Fibroblast of lung (primary cell): ENCODE measurements around the gene SGTA. TPM values are rescaled to one million over a fixed set of nuclear protein-coding genes. Genes with fewer than 3 reads are reported as not detected.

Source experiments
- DNase-seq, 2 donors: peaks; one replicate each; pipeline versions ENCODE4 v3.0.0 to v3.0.0-alpha.2; 2010; ENCODE audit warnings: low read depth in 2 of 2
- H2AFZ ChIP-seq: 2 replicates; pipeline ENCODE4 v1.5.1; 2012; ENCODE audit warnings: low read length, control low read depth, inconsistent platforms
- H3K27ac ChIP-seq: 2 replicates; pipeline ENCODE4 v1.5.1; 2011; ENCODE audit warnings: low read length, control low read depth; ENCODE audit not compliant: insufficient read depth
- H3K27me3 ChIP-seq: 2 replicates; pipeline ENCODE4 v1.5.1; 2011; ENCODE audit warnings: mild to moderate bottlenecking, low read length; ENCODE audit not compliant: control insufficient read depth, insufficient read depth
- H3K36me3 ChIP-seq: 2 replicates; pipeline ENCODE4 v1.5.1; 2011; ENCODE audit warnings: low read length; ENCODE audit not compliant: control insufficient read depth, insufficient read depth
- H3K4me1 ChIP-seq: 2 replicates; pipeline ENCODE4 v1.5.1; 2011; ENCODE audit warnings: low read length; ENCODE audit not compliant: control insufficient read depth, insufficient read depth; ENCODE audit errors: extremely low read depth
- H3K4me2 ChIP-seq: 2 replicates; pipeline ENCODE4 v1.5.1; 2011; ENCODE audit warnings: low read length, control low read depth; ENCODE audit not compliant: insufficient read depth; ENCODE audit errors: extremely low read depth
- H3K4me3 ChIP-seq, 4 experiments: fragments of 200-600 bp in 1 of 4; sonication (generic) in 1 of 4; replicated peaks in 1 of 4; 2 replicates each; pipeline ENCODE4 v1.5.1; 2011 to 2016; ENCODE audit warnings: low read length in 4 of 4, low read depth in 3 of 4, mild to moderate bottlenecking in 3 of 4, control low read depth in 2 of 4, inconsistent platforms in 1 of 4, mixed read lengths in 1 of 4; ENCODE audit not compliant: insufficient read depth in 1 of 4; ENCODE audit errors: control extremely low read depth in 1 of 4
- H3K79me2 ChIP-seq: 2 replicates; pipeline ENCODE4 v1.5.1; 2012; ENCODE audit warnings: mild to moderate bottlenecking, low read length, inconsistent platforms; ENCODE audit not compliant: control insufficient read depth, insufficient read depth
- H3K9ac ChIP-seq: 2 replicates; pipeline ENCODE4 v1.5.1; 2011; ENCODE audit warnings: mild to moderate bottlenecking, low read length, control low read depth; ENCODE audit not compliant: insufficient read depth
- H3K9me3 ChIP-seq: 2 replicates; pipeline ENCODE4 v1.5.1; 2012; ENCODE audit warnings: low read depth, low read length; ENCODE audit not compliant: control insufficient read depth, insufficient read depth
- H4K20me1 ChIP-seq: 2 replicates; pipeline ENCODE4 v1.5.1; 2011; ENCODE audit warnings: low read length; ENCODE audit not compliant: control insufficient read depth, insufficient read depth; ENCODE audit errors: extremely low read depth
- EZH2 ChIP-seq: IDR thresholded peaks from 2 replicates; pipeline ENCODE4 v1.5.1; 2012; ENCODE audit warnings: low read length, control low read depth, mild to moderate bottlenecking; ENCODE audit errors: missing control alignments
- polyA plus RNA-seq, 2 donors: library from polyadenylated mRNA; depleted of rRNA in 1 of 2; stranded (reverse) in 1 of 2; unstranded in 1 of 2; fragments of >200 nt; gene quantifications; 2 replicates each; pipeline ENCODE4 v1.2.1, GENCODE V29; 2011 to 2012; ENCODE audit warnings: missing spikeins in 1 of 2
- total RNA-seq: library from RNA; depleted of rRNA; stranded (reverse); fragments of >200 nt; gene quantifications from 2 replicates; pipeline ENCODE4 v1.2.1, GENCODE V29; 2014
- TF ChIP-seq, protein P1 (sequence below), 2 donors: IDR thresholded peaks in 1 of 2; conservative IDR thresholded peaks in 1 of 2; 1 replicate in 1 of 2; 2 replicates in 1 of 2; pipeline ENCODE4 v1.5.1; 2011 to 2012; ENCODE audit warnings: low read length in 2 of 2, control low read depth in 1 of 2, inconsistent platforms in 1 of 2, low read depth in 1 of 2, mild to moderate bottlenecking in 1 of 2

The SGTA gene
- total and polyA plus RNA-seq, 2 donors (not counting 1 experiment from before 2014, with no cell fraction given): 26.8 to 33.4 TPM

DNA sequence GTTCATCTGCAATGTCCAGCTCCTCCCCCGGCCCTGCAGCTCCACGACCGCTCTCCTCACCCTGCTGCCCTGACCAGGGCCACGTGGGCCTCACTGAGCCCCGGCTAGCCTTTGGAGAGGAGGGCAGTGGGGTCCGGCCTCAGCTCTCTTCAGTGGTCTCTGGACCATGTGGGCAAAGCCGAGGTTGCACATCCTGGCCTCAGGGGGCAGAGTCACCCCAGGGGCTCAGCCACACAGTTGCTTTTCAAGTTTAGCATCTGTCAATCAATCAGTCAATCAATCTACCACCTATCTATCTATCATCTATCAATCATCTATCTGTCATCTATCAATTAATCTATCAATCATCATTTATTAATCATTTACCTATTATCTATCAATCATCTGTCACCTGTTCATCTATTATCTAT, 58.9 kb downstream of the SGTA start:
- no peak overlapping the region for H3K4me2 ChIP-seq
- H3K4me1 ChIP-seq: peaks cover 4% of the 10 kb centered on the region
- no peaks in the 10 kb centered on the region for H4K20me1 ChIP-seq
- H3K27ac ChIP-seq: no peak overlapping the region
- peak overlapping the region; percentile 46 for H2AFZ ChIP-seq
- no peaks in the 10 kb centered on the region for H3K79me2 ChIP-seq
- no peak for DNase-seq
- H3K9me3 ChIP-seq: no peaks in the 10 kb centered on the region
- no peak overlapping the region for H3K4me3 ChIP-seq
- peaks cover 8% of the 10 kb centered on the region for H3K27me3 ChIP-seq
- no peaks in the 10 kb centered on the region for H3K36me3 ChIP-seq
- TF ChIP-seq EZH2: no peak
- TF ChIP-seq, protein P1, sequence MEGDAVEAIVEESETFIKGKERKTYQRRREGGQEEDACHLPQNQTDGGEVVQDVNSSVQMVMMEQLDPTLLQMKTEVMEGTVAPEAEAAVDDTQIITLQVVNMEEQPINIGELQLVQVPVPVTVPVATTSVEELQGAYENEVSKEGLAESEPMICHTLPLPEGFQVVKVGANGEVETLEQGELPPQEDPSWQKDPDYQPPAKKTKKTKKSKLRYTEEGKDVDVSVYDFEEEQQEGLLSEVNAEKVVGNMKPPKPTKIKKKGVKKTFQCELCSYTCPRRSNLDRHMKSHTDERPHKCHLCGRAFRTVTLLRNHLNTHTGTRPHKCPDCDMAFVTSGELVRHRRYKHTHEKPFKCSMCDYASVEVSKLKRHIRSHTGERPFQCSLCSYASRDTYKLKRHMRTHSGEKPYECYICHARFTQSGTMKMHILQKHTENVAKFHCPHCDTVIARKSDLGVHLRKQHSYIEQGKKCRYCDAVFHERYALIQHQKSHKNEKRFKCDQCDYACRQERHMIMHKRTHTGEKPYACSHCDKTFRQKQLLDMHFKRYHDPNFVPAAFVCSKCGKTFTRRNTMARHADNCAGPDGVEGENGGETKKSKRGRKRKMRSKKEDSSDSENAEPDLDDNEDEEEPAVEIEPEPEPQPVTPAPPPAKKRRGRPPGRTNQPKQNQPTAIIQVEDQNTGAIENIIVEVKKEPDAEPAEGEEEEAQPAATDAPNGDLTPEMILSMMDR (conservative IDR thresholded peaks at IDR 0.05 in 1 of 2, IDR thresholded peaks at IDR 0.05 in 1 of 2; ENCODE audit: low read depth in 1 of 2, low read length in 2 of 2): peak in 1 of 2 donors; percentile 6
- no peak overlapping the region for H3K9ac ChIP-seq

DNA sequence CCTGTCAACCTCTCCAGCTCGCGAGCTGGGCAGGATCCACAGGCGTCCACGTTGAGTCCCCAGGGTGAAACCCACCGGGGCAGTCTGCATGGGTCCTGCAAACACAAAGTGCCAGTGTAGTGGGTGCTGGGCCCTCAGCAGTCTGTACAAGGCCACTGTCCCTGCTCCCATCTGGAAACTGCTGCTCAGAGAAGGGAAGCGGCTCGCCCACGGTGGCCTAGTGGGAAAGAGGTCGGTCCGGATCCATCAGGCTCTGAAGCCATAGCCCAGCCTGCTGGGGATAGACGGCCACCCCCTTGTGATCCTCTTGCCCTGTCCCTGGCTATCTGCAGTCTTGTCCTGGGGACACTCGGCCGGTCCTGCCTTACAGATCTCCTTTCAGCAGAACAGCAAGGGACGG, 59.3 kb downstream of the SGTA start:
- Histone ChIP-seq H3K27me3 (peaks cover 8% of the 10 kb centered on the region), H4K20me1 (no peaks in the 10 kb centered on the region), H3K27ac (peak overlapping the region; percentile 11), H3K79me2 (no peaks in the 10 kb centered on the region), H3K4me1 (peaks cover 4% of the 10 kb centered on the region), H3K4me3 (no peak overlapping the region), H3K36me3 (no peaks in the 10 kb centered on the region), H3K9me3 (no peaks in the 10 kb centered on the region), H3K9ac (no peak overlapping the region), H2AFZ (peak overlapping the region; percentile 46), H3K4me2 (no peak overlapping the region)
- no peak for DNase-seq
- TF ChIP-seq, protein P1 (conservative IDR thresholded peaks at IDR 0.05 in 1 of 2, IDR thresholded peaks at IDR 0.05 in 1 of 2; ENCODE audit: low read depth in 1 of 2, low read length in 2 of 2): no peak
- TF ChIP-seq EZH2: no peak

DNA sequence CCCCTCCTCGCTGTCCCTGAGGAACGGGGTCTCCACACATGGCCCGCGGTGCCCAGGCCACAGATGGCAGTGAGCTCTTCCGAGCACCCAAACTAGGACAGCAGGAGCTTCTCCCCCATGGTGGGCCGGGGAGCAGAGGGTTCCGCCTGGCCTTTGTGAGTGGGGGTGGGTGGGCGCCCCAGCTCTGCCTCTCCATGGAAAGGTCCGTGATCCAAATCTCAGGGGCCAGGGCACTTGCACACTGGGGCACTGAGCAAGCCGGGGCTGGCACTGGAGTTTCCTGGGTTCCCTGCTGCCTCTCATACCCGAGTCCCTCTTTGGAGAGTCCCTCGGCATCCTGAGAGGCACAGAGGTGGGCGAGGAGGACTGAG, 59.7 kb downstream of the SGTA start:
- no peaks in the 10 kb centered on the region for H3K9me3 ChIP-seq
- no peak overlapping the region for H3K4me3 ChIP-seq
- H3K4me2 ChIP-seq: no peak overlapping the region
- no peak overlapping the region for H2AFZ ChIP-seq
- H3K36me3 ChIP-seq: no peaks in the 10 kb centered on the region
- peaks cover 4% of the 10 kb centered on the region for H3K4me1 ChIP-seq
- no peak overlapping the region for H3K9ac ChIP-seq
- H3K27me3 ChIP-seq: peaks cover 8% of the 10 kb centered on the region
- no peaks in the 10 kb centered on the region for H3K79me2 ChIP-seq
- no peaks in the 10 kb centered on the region for H4K20me1 ChIP-seq
- TF ChIP-seq EZH2: no peak
- TF ChIP-seq, protein P1 (conservative IDR thresholded peaks at IDR 0.05 in 1 of 2, IDR thresholded peaks at IDR 0.05 in 1 of 2; ENCODE audit: low read depth in 1 of 2, low read length in 2 of 2): no peak
- peak overlapping the region; percentile 11 for H3K27ac ChIP-seq
- no peak for DNase-seq
